ENCODE measurements around the gene DDX20. TPM values are rescaled to one million over a fixed set of nuclear protein-coding genes. Genes with fewer than 3 reads are reported as not detected.

Gene DDX20
- total RNA-seq, 6 donors from 2014 or later = 7.9 to 18.5 (median 9.2) TPM

- no peak for DNase-seq
- no peaks in the 10 kb centered on the region for H3K9me3 ChIP-seq
- no peaks in the 10 kb centered on the region for H3K27me3 ChIP-seq
- no peaks in the 10 kb centered on the region for H3K36me3 ChIP-seq
- no peaks in the 10 kb centered on the region for H3K4me1 ChIP-seq
- TF ChIP-seq POLR2AphosphoS5 (IDR thresholded peaks at IDR 0.05) (no peak), POLR2A (IDR thresholded peaks at IDR 0.05) (no peak), EP300 (IDR thresholded peaks at IDR 0.05) (no peak), CTCF (IDR thresholded peaks at IDR 0.05) (no peak)
- WGBS, 2 donors = 95 to 96% methylated on average over 9 of the region's 9 CpGs
- no peak overlapping the region for H3K27ac ChIP-seq
- H3K4me3 ChIP-seq = no peak overlapping the region
- no peak for ATAC-seq (ENCODE audit: low FRiP score in 2 of 2)
These were observed 9.8 kb upstream of the DDX20 start for GRCh38 chr1:111745675-111746613.

- H3K27ac ChIP-seq = no peak overlapping the region
- no peak for DNase-seq
- H3K9me3 ChIP-seq = no peaks in the 10 kb centered on the region
- ATAC-seq (ENCODE audit: low FRiP score in 2 of 2) = no peak
- no peaks in the 10 kb centered on the region for H3K36me3 ChIP-seq
- TF ChIP-seq CTCF (IDR thresholded peaks at IDR 0.05) (no peak), EP300 (IDR thresholded peaks at IDR 0.05) (no peak), POLR2A (IDR thresholded peaks at IDR 0.05) (no peak), POLR2AphosphoS5 (IDR thresholded peaks at IDR 0.05) (no peak)
- no peak overlapping the region for H3K4me3 ChIP-seq
- WGBS, 2 donors = 86 to 92% methylated on average over 2 of the region's 2 CpGs
- H3K27me3 ChIP-seq = no peaks in the 10 kb centered on the region
- no peaks in the 10 kb centered on the region for H3K4me1 ChIP-seq
These were observed 9.1 kb upstream of the DDX20 start for GRCh38 chr1:111746614-111746999.

GRCh38 chr1:111747282-111747734, 8.4 kb upstream of the DDX20 start:
- Histone ChIP-seq H3K27me3 (no peaks in the 10 kb centered on the region), H3K4me1 (no peaks in the 10 kb centered on the region), H3K9me3 (no peaks in the 10 kb centered on the region), H3K27ac (no peak overlapping the region), H3K36me3 (no peaks in the 10 kb centered on the region), H3K4me3 (no peak overlapping the region)
- peak in 1 of 2 donors; percentile 85 for DNase-seq
- no peak for TF ChIP-seq EP300 (IDR thresholded peaks at IDR 0.05)
- TF ChIP-seq CTCF (IDR thresholded peaks at IDR 0.05) = peak; percentile 59 to 85 (median 73)
- 31 to 44% methylated on average over 3 of the region's 3 CpGs for WGBS, 2 donors
- ATAC-seq (ENCODE audit: low FRiP score in 2 of 2) = peak; percentile 67 to 87

GRCh38 chr1:111747947-111748346, 7.8 kb upstream of the DDX20 start:
- TF ChIP-seq POLR2A (IDR thresholded peaks at IDR 0.05) (no peak), CTCF (IDR thresholded peaks at IDR 0.05) (no peak), EP300 (IDR thresholded peaks at IDR 0.05) (no peak), POLR2AphosphoS5 (IDR thresholded peaks at IDR 0.05) (no peak)

More at GRCh38 chr1:111747947-111748346, 7.8 kb upstream of the DDX20 start:
- H3K4me1 ChIP-seq = no peaks in the 10 kb centered on the region
- ATAC-seq (ENCODE audit: low FRiP score in 2 of 2) (no peak), DNase-seq (no peak)
- H3K27me3 ChIP-seq = no peaks in the 10 kb centered on the region
- no peaks in the 10 kb centered on the region for H3K9me3 ChIP-seq
- no peak overlapping the region for H3K4me3 ChIP-seq
- H3K27ac ChIP-seq = no peak overlapping the region
- 84 to 90% methylated on average over 4 of the region's 4 CpGs for WGBS, 2 donors
- no peaks in the 10 kb centered on the region for H3K36me3 ChIP-seq

Data from upper lobe of left lung (tissue), 6 donors.